ENCODE results near the gene FKBP1A.

- TF ChIP-seq CTCF (IDR thresholded peaks at IDR 0.05) (no peak), POLR2AphosphoS5 (IDR thresholded peaks at IDR 0.05) (no peak), EP300 (IDR thresholded peaks at IDR 0.05) (no peak), POLR2A (IDR thresholded peaks at IDR 0.05) (no peak)
Measured at GRCh38 chr20:1376408-1377270, 16.2 kb downstream of the FKBP1A start.

All from gastroesophageal sphincter (tissue), 3 donors.